Breast epithelium (tissue), 4 donors: ENCODE results near the gene SLC22A3. TPM values are rescaled to one million over a fixed set of nuclear protein-coding genes. Genes with fewer than 3 reads are reported as not detected.
"Not testable (repeated sequence)": the region's sequence is repeated elsewhere in the genome, so short reads cannot be mapped to it uniquely, and the experiment has no call there.

Experiments used
- DNase-seq, 2 donors: peaks; one replicate each; pipeline ENCODE4 v3.0.0-alpha.2; 2019; ENCODE audit warnings: low spot score in 2 of 2
- H3K27ac ChIP-seq, 2 donors: fragments of 200-600 bp; sonication (generic) in 1 of 2; one replicate each; pipeline ENCODE4 v1.5.1; 2016 to 2019; ENCODE audit warnings: mild to moderate bottlenecking in 1 of 2
- H3K27me3 ChIP-seq, 2 donors: fragments of 200-600 bp; sonication (generic) in 1 of 2; one replicate each; pipeline versions ENCODE4 v1.5.1 to v1.6.0; 2017 to 2019; ENCODE audit warnings: control low read depth in 1 of 2, mild to moderate bottlenecking in 1 of 2
- H3K36me3 ChIP-seq: fragments of 200-600 bp; one replicate; pipeline ENCODE4 v1.5.1; 2019
- H3K4me1 ChIP-seq, 2 donors: fragments of 200-600 bp; sonication (generic); one replicate each; pipeline ENCODE4 v1.5.1; 2016 to 2019; ENCODE audit warnings: control low read depth in 1 of 2
- H3K4me3 ChIP-seq, 3 donors: fragments of 200-600 bp; sonication (generic); 1 replicate in 2 of 3; 2 replicates in 1 of 3; pipeline ENCODE4 v1.5.1; 2016 to 2019; ENCODE audit warnings: mild to moderate bottlenecking in 3 of 3, moderate library complexity in 2 of 3
- H3K9me3 ChIP-seq, 2 donors: fragments of 200-600 bp; sonication (generic) in 1 of 2; one replicate each; pipeline ENCODE4 v1.5.1; 2016 to 2019; ENCODE audit warnings: control low read depth in 1 of 2
- POLR2A ChIP-seq: fragments of 450-650 bp; IDR thresholded peaks from one replicate; pipeline ENCODE4 v1.6.1; 2016; ENCODE audit warnings: antibody characterized with exemption, mild to moderate bottlenecking, moderate library complexity
- POLR2AphosphoS5 ChIP-seq, 3 donors: sonication (generic); formaldehyde crosslinking; IDR thresholded peaks; one replicate each; pipeline ENCODE4 v1.6.1; 2017; ENCODE audit warnings: antibody characterized with exemption in 3 of 3
- intact Hi-C: fragments of 100-400 bp; cut with DNase I; formaldehyde crosslinking; loops from one replicate; pipeline ENCODE4 v1.15.1; 2023; ENCODE audit warnings: low total_unique reads
- total RNA-seq, 3 donors: library from RNA; depleted of rRNA; stranded (reverse); fragments of >200 nt; gene quantifications; one replicate each; pipeline ENCODE4 v1.1.0, GENCODE V29; 2016
- TF ChIP-seq, protein P1 (sequence below), 3 donors: fragments of 450-650 bp; IDR thresholded peaks; one replicate each; pipeline ENCODE4 v1.5.1; 2016 to 2017; ENCODE audit warnings: antibody characterized with exemption in 3 of 3, mild to moderate bottlenecking in 3 of 3, moderate library complexity in 3 of 3

Gene SLC22A3, protein sequence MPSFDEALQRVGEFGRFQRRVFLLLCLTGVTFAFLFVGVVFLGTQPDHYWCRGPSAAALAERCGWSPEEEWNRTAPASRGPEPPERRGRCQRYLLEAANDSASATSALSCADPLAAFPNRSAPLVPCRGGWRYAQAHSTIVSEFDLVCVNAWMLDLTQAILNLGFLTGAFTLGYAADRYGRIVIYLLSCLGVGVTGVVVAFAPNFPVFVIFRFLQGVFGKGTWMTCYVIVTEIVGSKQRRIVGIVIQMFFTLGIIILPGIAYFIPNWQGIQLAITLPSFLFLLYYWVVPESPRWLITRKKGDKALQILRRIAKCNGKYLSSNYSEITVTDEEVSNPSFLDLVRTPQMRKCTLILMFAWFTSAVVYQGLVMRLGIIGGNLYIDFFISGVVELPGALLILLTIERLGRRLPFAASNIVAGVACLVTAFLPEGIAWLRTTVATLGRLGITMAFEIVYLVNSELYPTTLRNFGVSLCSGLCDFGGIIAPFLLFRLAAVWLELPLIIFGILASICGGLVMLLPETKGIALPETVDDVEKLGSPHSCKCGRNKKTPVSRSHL
- 10 to 100 TPM in 1 of 3 donors, 1 to 10 TPM in 2; 3.4 to 13.1 (median 5.9) TPM for total RNA-seq

DNA sequence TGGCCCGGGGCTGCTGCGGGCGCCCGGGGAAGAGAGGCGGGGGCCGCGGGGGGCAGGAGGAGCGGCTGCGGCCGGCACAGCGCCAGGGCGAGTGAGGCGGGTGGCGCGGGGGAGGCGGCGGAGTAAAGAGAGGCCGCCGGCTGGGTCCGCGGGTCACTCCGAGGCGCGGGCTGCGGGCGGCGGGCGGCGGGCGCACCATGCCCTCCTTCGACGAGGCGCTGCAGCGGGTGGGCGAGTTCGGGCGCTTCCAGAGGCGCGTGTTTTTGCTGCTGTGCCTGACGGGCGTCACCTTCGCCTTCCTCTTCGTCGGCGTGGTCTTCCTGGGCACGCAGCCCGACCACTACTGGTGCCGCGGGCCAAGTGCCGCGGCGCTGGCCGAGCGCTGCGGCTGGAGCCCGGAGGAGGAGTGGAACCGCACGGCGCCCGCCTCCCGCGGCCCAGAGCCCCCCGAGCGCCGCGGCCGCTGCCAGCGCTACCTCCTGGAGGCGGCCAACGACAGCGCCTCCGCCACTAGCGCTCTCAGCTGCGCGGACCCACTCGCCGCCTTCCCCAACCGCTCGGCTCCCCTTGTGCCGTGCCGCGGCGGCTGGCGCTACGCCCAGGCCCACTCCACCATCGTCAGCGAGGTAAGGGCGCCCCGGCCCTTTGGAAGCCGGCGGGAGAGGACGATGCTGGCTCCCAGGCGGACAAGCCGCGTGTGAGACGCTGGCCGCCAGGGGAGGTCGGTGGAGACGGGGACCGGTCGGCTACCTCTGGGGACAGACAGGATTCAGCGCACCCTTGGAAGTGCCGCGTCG is at the start of gene SLC22A3:
Gene SLC22A3, plus strand, starts transcription at position 156 of the 797 bp plus-strand sequence. Its CDS starts 42 bp downstream, at position 198.
- intact Hi-C loops = no loop called here
- Histone ChIP-seq H3K9me3 (no peaks in the 10 kb centered on the region), H3K4me3 (peak within 1 kb of the TSS; percentile 51 to 75 (median 60)), H3K27me3 (peaks cover 0 to 15% of the 10 kb centered on the region in 2 donors), H3K36me3 (no peaks in the 10 kb centered on the region), H3K4me1 (no peaks in the 10 kb centered on the region), H3K27ac (peak within 1 kb of the TSS in 1 of 2 donors; percentile 45)
- no peak for DNase-seq
- TF ChIP-seq POLR2AphosphoS5 (IDR thresholded peaks at IDR 0.05) = no peak
- TF ChIP-seq, protein P1, sequence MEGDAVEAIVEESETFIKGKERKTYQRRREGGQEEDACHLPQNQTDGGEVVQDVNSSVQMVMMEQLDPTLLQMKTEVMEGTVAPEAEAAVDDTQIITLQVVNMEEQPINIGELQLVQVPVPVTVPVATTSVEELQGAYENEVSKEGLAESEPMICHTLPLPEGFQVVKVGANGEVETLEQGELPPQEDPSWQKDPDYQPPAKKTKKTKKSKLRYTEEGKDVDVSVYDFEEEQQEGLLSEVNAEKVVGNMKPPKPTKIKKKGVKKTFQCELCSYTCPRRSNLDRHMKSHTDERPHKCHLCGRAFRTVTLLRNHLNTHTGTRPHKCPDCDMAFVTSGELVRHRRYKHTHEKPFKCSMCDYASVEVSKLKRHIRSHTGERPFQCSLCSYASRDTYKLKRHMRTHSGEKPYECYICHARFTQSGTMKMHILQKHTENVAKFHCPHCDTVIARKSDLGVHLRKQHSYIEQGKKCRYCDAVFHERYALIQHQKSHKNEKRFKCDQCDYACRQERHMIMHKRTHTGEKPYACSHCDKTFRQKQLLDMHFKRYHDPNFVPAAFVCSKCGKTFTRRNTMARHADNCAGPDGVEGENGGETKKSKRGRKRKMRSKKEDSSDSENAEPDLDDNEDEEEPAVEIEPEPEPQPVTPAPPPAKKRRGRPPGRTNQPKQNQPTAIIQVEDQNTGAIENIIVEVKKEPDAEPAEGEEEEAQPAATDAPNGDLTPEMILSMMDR (IDR thresholded peaks at IDR 0.05) = no peak
- no peak for TF ChIP-seq POLR2A

DNA sequence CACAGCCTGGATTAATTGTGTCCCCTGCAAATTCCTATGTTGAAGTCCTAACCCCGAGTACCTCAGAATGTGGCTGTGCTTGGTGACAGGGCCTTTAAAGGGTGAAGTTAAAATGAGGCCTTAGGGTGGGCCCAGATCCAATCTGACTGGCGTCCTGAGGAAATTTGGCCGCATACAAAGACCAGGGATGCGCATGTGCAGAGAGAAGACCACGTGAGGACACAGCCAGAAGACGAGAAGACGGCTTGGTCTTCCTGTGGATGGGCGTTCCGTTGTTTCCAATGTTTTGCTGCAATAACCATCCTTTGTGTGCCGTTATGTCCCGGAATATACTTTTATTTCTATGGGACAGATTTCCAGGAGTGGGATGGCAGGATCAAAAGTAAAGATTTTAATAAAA is 48.6 kb upstream of the SLC22A3 start:
- TF ChIP-seq POLR2A (no peak), POLR2AphosphoS5 (IDR thresholded peaks at IDR 0.05) (no peak)
- TF ChIP-seq, protein P1 (IDR thresholded peaks at IDR 0.05) = no peak
- no peak overlapping the region for H3K4me3 ChIP-seq
- H3K4me1 ChIP-seq = no peaks in the 10 kb centered on the region
- DNase-seq = no peak
- intact Hi-C loops = no loop called here
- no peaks in the 10 kb centered on the region for H3K27me3 ChIP-seq
- H3K36me3 ChIP-seq = no peaks in the 10 kb centered on the region
- H3K27ac ChIP-seq = no peak overlapping the region
- no peaks in the 10 kb centered on the region for H3K9me3 ChIP-seq

DNA sequence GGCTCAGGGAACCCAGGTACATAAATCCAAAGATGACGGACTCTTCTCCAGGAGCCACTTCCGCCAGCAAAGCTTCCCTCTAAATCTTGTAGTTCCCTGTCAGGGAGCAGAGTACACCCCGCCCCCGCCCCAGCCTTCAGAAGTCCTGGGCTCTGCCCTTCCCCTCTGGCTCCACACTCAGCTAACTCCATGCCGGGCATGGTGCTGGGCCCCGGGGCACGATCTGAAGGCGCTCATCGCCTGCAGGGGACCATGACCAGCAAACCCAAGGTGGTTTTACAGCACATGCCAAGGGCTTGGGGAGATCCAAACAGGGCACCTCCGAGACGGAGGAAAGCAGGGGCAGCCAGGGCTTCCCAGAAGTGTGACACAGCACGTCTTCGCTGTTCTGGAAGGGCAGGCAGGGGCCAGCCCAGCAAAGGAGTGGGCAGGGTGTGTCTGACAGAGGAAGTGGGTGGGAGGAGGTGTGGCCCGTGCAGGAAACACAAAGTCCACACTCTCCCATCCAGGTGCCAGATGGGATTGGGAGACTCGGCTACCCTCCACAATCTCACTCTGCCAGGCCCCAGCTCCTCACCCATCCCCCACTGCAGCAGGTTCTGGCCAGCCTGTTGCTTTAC is 48.0 kb upstream of the SLC22A3 start:
- Histone ChIP-seq H3K27me3 (no peaks in the 10 kb centered on the region), H3K4me3 (no peak overlapping the region), H3K36me3 (no peaks in the 10 kb centered on the region), H3K9me3 (no peaks in the 10 kb centered on the region), H3K4me1 (no peaks in the 10 kb centered on the region), H3K27ac (no peak overlapping the region)
- intact Hi-C loops = no loop called here
- DNase-seq = no peak
- TF ChIP-seq POLR2A = no peak
- TF ChIP-seq, protein P1 (IDR thresholded peaks at IDR 0.05) = no peak
- no peak for TF ChIP-seq POLR2AphosphoS5 (IDR thresholded peaks at IDR 0.05)

DNA sequence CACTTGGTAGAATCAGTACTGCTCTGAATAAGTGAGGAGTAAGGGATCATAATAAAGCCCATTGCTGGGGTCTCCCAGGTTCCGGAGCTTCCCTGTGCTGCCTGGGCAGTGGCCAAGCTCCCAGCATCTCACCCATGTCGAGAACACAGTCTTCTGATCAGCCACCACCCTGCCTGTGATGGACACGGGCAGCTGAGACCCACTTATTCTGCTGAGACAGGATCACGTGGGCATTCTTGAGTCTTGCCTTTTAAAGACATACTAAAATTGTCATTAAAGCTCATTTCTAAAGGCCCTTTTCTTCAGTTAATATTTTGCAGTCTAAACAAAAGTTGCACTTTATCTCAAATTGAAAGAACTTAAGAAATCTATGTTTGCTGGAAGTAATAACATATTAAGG is 46.8 kb upstream of the SLC22A3 start:
- H3K36me3 ChIP-seq = no peaks in the 10 kb centered on the region
- no peaks in the 10 kb centered on the region for H3K9me3 ChIP-seq
- DNase-seq = no peak
- H3K27me3 ChIP-seq = no peaks in the 10 kb centered on the region
- no peak overlapping the region for H3K4me3 ChIP-seq
- TF ChIP-seq POLR2A (no peak), POLR2AphosphoS5 (IDR thresholded peaks at IDR 0.05) (no peak)
- no peaks in the 10 kb centered on the region for H3K4me1 ChIP-seq
- intact Hi-C loops = no loop called here
- no peak overlapping the region for H3K27ac ChIP-seq

DNA sequence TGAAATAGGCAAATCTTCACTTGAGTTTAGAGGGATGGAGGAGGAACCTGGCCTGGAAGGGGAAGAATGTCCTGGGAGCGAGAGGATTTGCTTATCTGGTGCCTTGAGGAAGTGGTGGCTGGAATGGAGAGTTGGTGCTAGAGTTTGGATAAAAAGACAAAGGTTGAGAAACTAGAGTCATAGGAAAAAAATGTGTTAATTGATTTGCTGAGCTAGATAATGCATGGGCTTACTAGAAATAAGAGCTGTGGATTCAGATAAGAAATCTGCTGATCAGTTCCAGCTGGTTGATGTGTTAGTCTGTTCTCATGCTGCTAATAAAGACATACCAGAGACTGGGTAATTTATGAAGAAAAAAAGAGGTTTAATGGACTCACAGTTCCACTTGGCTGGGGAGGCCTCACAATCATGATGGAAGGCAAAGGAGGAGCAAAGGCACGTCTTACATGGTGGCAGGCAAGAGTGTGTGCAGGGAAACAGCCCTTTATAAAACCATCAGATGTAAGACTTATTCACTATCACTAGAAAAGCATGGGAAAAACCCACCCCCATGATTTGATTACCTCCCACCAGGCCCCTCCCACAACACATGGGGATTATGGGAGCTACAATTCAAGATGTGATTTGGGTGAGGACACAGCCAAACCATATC is 45.6 kb upstream of the SLC22A3 start:
- H3K27ac ChIP-seq = not testable (repeated sequence)

More for the DNA sequence above, 45.6 kb upstream of the SLC22A3 start:
- DNase-seq, intact Hi-C loops, H3K36me3 ChIP-seq, H3K4me1 ChIP-seq, H3K27me3 ChIP-seq, H3K4me3 ChIP-seq, H3K9me3 ChIP-seq: not testable (repeated sequence)
